NCI-H748 (cell line): ENCODE data around the gene MEGF11.
A peak's percentile ranks its signal among the peaks of the same experiment; 100 is the strongest.
"Not testable (repeated sequence)": the region's sequence is repeated elsewhere in the genome, so short reads cannot be mapped to it uniquely, and the experiment has no call there.

Experiments
- DNase-seq: peaks from one replicate; lab custom pipeline; 2025; ENCODE audit not compliant: unreplicated experiment; lab: John Stamatoyannopoulos, UW

The MEGF11 gene

DNA sequence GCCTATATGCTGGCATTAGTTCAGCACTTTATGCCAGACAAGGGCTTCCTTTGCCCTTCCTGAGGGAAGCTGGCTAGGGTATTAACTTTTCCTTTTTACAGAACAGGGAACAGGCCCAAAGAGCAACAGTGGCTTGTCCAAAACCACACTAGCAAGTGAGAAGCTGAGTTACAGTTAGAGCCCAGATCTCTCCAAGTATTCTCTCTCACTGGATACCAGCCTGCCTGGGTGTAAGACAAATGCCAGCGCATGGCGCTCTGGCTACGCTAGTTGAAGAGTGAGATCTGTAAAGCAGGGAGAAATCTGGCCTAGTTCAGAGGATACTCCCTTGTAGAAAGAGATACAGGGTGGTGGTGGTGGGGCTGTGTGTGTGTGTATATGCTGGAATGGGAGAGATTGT, 345.9 kb downstream of the MEGF11 start:
- no peak for DNase-seq

DNA sequence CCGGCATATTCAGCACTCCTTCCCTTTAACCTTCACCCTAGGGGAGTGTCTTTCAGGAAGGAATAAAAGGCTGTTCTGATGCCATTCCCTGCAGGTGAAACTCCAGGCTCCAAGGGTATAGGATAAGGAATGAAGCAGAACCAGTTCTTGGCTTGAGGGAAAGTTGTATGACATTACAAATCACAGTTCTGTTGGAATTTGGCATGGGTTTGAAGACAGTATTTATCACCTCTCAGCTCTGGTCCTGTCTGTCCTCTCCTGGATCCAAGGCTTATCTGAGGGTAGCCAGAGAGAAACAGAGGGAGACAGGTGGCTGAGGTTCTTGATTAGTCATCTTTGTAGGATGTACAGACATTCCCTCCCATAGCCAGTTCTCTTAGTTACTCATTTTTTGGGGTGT, 347.2 kb downstream of the MEGF11 start:
- no peak for DNase-seq

- DNase-seq: no peak
These were observed 349.2 kb downstream of the MEGF11 start for GRCh38 chr15:65904301-65904700.

DNA sequence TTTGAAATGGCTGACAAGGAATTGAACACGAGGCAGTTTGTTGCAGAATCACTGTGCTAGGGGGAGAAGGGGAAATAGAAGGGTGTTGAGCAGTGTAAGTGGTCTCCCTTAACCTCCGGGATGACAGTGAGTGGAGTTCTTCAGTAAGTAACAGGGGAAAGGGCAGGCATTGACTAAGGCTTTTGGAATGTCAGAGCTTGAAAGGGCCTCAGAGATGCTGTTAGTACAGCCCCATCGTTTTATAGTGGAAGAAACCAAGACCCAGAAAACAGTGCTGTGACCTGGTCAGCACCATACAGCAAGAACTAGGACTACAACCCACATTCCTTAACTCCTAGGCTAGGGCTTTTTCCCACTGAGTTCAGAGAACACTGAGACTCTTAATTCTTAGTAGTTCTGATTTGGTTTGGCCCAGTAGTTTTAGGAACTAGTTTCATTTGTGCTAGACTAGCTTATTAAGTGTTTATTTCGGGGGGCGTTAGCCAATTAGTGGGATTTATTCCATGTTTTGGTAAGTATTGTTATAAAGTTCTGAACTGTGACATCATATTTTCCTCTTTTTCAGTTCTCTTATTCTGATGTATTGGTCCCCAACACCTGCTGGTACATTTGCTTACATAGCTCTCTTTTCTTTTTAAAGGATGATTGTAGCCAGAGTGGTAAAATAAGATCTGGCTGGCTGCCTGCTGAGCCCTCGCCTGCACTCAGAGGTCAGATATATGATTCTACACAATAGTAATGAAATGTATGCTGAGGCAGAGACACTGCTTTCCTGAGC, 350.1 kb downstream of the MEGF11 start:
- DNase-seq: no peak

- DNase-seq: no peak
These were observed 351.2 kb downstream of the MEGF11 start for GRCh38 chr15:65902373-65902772.

DNA sequence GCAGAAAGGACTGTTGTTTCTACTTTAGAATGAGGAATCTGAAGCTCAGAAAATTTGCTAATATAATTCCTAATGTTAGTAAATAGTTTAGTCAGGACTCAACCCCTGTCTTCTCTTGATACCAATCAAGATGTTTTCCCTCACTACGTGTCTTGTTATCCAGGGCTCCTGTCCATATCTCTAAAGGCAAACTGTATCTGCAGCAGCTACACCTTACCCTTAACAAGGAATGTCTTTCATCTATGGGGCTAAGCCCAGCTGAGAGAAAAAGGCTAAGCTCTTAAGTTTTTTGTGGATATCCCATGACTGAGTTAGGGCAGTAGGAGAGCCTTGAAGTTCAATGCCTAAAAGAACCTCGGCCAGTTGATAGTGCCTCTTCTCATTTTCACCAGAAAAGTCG, 351.7 kb downstream of the MEGF11 start:
- DNase-seq: no peak

DNA sequence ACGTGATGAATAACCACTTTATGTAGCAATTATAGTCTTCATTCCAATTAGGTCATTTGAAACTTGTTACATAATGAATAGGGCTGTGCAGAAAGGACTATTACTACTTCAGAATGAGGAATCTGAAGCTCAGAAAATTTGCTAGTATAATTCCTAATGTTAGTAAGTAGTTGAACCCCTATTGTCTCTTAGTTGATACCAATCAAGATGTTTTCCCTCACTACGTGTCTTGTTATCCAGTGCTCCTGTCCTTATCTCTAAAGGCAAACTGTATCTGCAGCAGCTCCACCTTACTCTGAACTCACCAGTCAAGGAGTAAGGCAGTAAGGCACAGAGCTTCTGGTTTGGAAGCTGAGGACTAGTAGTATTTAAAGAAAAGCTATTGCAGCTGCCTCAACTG, 352.2 kb downstream of the MEGF11 start:
- DNase-seq: no peak

- DNase-seq: no peak
These were observed 353.1 kb downstream of the MEGF11 start for GRCh38 chr15:65900488-65900887.

DNA sequence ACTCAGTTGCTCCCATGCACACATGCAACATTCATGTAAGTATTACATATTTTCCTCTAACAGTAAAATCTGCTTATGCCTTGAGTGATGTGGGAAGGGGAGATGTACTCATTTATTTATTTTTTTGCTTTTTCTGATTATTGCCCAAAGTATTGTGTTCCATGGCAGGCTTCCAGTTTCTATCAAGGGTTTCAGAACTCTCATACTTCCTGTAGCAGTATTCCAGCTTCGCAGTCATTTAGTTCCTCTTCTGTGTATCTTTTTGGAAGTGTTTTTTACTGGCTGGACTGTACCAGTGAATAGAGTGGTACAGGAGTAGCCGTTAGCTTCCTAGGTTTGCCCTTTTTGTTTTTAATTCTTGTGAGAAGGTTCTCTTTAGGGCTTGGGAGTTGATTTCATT, 357.3 kb downstream of the MEGF11 start:
- DNase-seq: no peak

- DNase-seq: no peak
These were observed 360.5 kb downstream of the MEGF11 start for GRCh38 chr15:65893060-65893459.

- DNase-seq: no peak
These were observed 364.6 kb downstream of the MEGF11 start for GRCh38 chr15:65888981-65889380.

GRCh38 chr15:65887565-65887964, 366.0 kb downstream of the MEGF11 start:
- DNase-seq: no peak

DNA sequence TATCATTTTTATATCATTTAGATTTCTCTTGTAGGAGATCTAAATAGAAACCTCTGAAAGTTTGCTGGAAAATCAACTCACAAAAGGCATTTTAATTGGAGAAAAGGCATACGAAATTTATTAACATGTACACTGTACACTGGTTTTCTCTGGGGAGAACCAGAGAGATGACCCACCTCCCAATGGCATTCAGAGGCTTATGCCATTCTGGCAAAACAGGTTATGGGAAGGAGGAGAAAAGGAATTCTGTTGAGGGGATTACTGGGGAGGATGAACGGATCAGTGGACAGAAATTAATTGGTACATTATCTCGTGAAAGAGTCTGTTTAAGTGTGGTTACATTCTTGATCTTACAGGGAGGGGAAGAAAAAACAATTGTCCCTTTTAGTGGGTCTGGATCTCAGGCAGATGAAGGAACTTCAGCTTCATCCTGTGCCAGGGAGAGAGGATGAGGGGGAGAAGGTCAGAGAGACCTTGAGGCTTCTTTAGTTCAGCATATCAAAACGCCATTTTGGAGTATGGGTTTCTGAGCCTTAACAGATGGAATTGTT, 367.8 kb downstream of the MEGF11 start:
- no peak for DNase-seq

GRCh38 chr15:65884511-65884910, 369.0 kb downstream of the MEGF11 start:
- no peak for DNase-seq

DNA sequence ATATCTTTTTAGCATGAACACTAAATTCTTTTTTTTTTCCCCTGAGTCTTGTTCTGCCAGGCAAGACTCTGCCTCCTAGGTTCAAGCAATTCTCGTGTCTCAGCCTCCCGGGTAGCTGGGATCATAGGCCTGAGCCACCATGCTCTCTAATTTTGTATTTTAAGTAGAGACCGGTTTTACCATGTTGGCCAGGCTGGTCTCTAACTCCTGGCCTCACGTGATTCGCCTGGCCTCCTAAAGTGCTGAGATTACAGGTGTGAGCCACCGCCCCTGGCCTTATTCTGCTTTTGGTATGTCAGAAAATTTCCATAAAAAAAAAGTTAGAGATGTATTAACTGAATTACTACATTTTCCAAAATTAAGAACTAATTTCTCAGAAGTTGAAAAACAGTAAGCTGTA, 370.0 kb downstream of the MEGF11 start:
- DNase-seq: no peak

GRCh38 chr15:65881766-65882434, 371.6 kb downstream of the MEGF11 start:
- DNase-seq: no peak

DNA sequence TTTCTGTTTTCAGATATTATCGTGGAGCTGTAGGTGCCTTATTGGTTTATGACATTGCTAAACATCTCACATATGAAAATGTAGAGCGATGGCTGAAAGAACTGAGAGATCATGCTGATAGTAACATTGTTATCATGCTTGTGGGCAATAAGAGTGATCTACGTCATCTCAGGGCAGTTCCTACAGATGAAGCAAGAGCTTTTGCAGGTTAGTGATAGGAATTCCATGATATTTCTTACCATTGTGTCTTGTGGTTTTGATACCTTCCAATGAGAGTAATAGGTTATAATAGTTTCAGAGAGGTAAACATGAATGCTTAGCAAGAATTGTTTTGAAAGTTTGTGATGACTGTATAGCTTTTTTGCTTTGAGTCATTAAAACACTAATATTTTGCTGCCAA, 375.8 kb downstream of the MEGF11 start:
- DNase-seq: no peak

DNA sequence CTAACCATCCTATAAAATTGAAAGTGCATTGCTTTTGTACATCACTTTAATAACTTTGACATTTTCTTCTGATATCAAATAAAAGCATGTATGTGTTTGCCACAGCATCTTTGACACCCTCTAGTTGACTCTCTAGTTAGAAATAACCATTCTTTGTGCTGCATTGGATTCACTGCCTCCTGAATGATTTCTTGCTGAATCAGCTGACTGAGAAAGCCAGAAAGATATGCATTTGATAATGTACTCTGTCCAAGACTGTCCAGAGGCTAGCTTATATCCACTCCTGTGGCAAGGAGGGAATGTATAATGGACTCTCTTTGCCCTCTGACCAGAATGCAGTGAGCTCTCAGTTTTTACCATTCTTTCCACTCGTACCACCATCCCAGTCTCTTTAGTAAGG, 378.1 kb downstream of the MEGF11 start:
- DNase-seq: no peak

DNA sequence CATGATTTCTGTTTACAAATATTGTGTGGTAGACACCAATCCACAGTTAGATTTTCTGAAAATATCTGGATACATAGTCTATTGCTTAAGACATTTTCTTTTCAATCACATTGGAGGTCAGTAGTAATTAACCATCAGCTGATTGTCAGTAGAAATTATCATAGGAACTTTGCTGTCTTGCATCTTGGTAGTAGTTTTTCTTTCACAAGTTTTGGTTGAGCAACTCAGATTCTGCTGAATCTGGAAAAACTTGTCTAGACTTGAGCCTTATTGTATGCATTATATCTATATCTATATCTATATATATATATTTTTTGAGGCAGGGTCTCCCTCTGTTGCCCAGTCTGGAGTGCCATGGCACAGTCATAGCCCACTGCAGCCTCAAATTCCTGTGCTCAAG, 380.3 kb downstream of the MEGF11 start:
- no peak for DNase-seq

DNA sequence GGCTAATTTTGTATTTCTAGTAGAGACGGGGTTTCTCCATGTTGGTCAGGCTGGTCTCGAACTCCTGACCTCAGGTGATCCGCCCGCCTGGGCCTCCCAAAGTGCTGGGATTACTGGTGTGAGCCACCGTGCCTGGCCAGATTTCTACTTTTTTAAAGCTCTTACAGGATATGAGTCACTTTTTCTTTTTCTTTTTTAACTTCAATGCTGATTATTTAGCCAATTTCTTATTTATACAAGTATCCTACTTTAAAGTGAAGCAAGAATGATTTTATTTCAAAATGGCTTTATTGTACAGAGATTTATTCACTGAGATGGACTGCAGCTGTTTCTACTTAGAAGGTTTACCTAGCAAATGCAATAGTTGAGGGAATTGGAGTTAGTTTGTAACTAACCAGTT, 381.0 kb downstream of the MEGF11 start:
- DNase-seq: not testable (repeated sequence)

DNA sequence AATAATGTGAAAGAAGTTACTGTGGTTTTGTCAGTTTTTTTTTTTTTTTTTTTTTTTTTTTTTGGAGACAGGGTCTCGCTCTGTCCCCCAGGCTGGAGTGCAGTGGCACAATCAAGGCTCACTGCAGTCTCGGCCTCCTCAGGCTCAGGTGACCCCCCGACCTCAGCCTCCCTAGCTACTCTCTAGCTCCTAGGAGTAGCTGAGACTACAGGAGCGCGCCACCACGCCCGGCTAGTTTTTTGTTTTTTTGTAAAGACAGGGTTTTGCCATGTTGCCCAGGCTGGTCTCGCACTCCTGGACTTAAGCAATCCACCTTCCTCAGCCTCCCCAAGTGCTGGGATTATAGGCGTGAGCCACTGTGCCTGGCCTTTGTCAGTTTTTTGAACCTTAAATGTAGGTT, 381.7 kb downstream of the MEGF11 start:
- not testable (repeated sequence) for DNase-seq

DNA sequence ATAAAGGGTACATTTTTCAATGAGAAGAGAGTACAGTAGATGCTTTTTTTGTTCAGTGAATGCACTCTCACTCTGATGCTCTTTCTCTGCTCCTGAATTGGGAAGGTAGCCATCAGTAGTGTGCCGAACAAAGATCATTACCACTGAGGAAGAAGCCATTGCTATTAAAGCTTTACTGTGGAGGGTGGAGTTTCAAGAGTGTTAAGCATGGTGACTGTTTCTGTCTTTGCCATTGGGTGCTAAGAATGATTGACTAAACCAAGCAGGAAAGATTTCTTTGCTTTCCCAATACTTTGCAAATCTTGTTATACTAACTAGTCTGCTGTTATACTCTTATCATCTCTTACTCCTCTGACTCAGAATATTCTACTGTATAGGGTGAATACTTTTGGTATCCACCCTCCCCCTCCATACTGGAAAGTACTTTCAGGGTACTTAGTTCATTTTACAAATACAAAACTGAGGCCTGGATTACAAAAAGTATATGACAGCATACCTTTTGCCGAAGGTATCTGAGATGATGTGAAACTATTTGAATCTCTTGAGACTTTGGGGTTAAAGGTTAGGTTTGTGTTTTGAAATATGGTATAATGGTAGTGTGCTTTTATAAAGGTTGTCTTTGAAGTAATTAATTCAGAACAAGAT, 382.5 kb downstream of the MEGF11 start:
- peak; percentile 19 for DNase-seq
